HUDEP-2 (cell line): ENCODE measurements around the gene SCARB1.
"Not testable (repeated sequence)": the region's sequence is repeated elsewhere in the genome, so short reads cannot be mapped to it uniquely, and the experiment has no call there.

Experiments used
- DNase-seq, 76 experiments: peaks; one replicate each; lab custom pipeline; 2025; ENCODE audit not compliant: unreplicated experiment in 76 of 76; lab: John Stamatoyannopoulos, UW

The SCARB1 gene, protein sequence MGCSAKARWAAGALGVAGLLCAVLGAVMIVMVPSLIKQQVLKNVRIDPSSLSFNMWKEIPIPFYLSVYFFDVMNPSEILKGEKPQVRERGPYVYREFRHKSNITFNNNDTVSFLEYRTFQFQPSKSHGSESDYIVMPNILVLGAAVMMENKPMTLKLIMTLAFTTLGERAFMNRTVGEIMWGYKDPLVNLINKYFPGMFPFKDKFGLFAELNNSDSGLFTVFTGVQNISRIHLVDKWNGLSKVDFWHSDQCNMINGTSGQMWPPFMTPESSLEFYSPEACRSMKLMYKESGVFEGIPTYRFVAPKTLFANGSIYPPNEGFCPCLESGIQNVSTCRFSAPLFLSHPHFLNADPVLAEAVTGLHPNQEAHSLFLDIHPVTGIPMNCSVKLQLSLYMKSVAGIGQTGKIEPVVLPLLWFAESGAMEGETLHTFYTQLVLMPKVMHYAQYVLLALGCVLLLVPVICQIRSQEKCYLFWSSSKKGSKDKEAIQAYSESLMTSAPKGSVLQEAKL

DNA sequence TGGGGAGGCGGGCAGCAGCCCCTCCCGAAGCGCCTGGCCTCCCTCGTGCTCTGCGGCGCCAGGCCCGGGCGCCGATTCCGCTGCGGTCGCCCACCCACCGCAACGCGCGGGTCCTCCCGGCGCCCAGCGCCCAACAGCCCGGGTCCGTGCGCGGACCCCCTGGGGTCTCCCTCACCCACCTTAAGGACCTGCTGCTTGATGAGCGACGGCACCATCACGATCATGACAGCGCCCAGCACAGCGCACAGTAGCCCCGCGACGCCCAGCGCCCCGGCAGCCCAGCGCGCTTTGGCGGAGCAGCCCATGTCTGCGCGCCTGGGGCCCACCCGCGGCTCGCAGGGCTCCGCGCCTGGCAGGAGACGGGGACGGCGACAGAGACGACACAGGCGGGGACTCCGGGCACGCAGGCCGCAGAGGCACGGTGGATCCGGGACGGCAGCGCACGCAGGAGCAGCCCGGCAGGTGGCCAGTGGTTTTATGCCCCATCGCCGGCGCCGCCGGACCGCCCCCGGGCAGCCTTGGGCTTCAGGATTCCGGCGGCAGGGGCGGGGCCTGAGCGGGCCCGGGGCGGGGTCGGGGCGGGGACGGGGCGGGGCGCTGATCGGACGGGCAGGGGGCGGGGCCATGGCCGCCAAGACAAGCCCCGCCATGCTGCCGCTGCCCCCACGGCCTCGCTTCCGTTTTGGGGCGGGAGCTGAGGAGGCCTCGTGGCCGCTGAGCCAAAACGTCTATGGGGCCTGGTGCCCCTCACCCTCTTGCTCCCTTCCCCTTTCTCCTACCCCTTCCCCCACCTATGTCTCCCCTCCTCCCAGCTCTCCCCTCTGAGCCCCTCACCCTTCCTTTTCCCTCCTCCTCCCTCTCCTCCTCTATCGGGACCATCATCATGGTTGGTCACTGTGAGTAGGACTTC is at the start of gene SCARB1:
Gene SCARB1 (minus strand): TSS at position 449 of the 910 bp plus-strand sequence. CDS start 144 bp downstream, at position 305.
- DNase-seq, result peak in 74 of 76 experiments; percentile 13 to 91 (median 78)

DNA sequence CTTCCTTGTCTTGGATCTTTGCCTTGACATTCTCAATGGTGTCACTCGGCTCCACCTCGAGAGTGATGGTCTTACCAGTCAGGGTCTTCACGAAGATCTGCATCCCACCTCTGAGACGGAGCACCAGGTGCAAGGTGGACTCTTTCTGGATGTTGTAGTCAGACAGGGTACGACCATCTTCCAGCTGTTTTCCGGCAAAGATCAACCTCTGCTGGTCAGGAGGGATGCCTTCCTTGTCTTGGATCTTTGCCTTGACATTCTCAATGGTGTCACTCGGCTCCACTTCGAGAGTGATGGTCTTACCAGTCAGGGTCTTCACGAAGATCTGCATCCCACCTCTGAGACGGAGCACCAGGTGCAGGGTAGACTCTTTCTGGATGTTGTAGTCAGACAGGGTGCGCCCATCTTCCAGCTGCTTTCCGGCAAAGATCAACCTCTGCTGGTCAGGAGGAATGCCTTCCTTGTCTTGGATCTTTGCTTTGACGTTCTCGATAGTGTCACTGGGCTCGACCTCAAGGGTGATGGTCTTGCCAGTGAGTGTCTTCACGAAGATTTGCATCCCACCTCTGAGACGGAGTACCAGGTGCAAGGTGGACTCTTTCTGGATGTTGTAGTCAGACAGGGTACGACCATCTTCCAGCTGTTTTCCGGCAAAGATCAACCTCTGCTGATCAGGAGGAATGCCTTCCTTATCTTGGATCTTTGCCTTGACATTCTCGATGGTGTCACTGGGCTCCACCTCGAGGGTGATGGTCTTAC is 49.0 kb upstream of the SCARB1 start:
- DNase-seq, result not testable (repeated sequence)

DNA sequence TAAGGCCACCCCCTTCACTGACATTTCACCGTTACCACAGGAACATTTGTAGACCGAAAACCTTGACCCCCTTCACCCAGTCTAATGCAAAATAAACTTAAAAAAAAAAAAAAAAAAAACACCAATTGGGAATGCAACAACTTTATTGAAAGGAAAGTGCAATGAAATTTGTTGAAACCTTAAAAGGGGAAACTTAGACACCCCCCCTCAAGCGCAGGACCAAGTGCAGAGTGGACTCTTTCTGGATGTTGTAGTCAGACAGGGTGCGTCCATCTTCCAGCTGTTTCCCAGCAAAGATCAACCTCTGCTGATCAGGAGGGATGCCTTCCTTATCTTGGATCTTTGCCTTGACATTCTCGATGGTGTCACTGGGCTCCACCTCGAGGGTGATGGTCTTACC is 47.9 kb upstream of the SCARB1 start:
- DNase-seq, result not testable (repeated sequence)

DNA sequence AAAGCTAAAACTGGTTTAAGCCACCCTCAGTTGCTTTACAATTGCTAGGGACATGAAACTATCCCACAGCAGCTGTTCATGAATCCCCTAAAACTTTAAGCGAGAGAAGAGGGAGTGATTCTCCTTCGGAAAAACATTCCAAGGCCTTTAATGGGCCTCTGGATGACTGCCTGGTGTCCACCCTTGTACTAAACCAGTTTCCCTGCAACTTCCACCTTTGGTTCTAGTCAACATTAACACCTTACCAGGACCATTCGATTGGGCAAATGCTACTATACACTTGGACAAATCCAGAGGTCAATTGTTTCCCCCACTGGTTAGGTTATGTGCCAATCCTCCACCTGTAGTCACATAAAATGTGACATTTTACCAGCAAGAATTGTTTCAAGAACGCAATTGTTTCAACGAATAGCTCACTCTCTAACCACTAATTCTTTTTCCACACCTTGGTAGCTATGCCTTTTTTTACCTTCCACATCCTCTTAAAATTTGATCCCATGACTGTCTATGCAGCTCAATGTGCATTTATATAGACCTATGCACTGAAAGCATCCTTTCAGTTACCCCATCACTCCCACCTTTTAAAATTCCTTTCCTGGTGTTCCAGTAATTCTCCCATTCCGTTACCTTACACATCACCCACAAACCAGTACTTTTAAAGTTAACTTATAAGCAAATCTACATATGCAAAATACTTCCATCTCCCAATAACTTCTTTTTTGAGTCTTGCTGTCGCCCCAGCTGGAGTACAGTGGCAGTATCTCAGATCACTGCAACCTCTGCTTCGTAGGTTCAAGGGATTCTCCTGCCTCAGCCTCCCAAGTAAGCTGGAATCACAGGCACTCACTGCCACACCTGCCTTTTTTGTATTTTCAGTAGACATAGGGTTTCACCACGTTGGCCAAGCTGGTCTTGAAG is 47.2 kb upstream of the SCARB1 start:
- DNase-seq, result no peak

DNA sequence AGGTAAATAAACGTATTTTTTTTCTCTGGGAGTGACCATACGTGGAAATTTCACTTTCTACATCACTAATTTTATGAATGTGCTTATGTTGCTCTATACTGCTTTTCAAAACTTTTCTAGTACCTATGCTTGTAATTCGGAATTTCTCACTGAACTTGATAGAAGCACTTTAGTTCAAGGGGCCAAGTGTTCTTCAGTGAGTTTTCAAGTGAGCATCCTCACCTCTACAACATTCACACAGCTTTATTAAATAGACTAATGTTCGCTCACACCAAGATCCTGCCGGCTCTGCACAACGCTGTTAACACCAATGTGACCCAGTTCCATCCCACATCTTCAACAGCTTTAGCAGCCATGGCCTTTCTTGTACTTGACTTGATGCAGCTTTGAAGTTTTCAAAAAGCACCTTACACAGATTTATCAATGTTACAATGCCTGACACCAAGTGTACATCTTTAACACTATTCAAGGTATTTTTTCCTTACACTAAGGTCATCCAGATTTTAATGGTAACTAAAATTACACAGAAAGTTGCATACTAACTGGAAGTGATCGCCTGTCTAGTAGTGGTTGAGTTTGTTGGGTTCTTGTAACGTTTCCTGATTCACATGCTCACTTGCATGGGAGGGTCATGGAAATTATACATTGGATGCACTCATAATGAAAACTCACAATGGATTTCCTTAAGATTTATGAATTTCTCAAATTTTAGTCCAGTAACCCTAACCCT is 46.3 kb upstream of the SCARB1 start:
- no peak for DNase-seq

DNA sequence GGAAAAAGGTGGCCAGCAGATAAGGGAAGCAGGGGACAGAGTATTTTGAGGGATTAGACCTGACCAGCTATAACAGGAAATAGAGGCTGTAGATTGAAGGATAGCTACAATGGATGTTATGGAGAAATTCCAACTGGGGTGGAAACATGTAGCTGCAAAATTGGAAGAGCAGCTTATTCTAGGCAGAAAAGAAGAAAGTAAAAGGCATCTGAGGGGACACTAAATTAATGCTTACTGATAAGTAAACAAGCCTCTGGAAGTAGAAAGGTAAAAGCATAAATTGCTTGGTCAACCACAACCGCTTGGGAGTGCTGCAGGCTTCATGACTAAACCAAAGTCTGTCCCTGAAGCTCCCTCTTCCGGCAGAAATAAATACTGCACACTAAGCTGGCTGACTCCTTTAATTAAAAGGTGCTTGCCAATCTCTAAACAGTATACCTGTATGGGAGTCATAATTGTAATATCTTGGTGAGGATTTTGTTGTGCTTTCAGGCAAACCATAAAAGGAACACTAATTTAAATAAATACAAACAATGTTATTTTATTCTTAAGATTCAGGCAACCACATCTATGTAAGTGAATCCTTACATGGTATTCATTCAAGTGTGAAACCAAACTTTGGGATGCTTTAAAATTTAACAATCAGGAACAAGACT is 43.1 kb upstream of the SCARB1 start:
- DNase-seq, result no peak

DNA sequence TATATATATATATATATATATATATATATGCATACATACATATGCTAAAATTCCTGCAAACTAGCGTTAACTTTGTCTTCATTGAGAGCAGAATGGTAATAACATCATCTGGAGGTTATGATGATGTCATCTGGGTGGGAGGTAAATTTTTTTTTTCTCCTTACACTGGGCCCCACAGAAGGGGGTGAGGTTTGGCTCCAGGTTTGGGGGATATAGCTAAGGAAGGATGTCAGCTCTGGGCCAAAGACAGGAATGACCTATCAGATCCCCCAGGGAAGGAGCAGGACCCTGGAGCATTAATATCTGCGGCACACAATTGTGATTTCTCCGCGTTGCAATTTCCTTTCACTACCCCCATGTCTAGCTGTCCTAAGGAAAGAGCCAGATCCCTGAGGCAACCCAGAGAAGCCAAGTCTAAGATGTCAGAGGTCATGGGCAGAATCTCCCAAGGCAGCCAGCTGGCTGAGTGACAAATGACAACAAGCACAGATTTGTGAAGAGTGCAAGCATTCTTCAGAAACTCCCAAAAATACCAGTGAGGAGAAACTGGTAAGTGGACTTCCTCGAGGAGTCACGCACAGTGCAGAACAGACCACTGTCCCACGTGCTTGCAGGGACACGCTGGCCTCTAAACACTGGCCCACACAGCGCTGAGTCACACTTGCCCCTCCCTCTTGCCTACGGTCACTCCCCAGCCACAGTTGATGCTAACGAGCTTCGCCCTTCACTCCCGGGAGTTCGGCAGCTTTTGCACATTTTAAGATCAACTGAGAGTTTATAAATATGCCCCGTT is 40.8 kb upstream of the SCARB1 start:
- DNase-seq, result peak in 66 of 76 experiments; percentile 4 to 79 (median 44)

DNA sequence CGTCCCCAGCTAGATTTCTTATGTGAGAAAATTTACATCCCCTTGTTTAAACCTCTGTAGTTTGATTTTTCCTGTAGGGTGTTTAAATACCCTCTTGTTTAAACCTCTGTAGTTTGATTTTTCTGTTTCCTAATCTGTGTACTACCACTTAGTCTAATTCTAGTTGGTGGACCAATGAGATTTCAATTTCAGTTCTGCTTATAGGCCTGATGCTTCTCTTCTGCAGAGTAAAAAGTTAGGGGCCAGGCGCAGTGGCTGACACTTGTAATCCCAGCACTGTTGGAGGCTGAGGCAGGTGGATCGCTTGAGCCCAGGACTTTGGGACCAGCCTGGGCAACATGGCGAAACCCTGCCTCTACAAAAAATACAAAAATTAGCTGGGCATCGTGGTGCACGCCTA is 39.3 kb upstream of the SCARB1 start:
- no peak for DNase-seq

DNA sequence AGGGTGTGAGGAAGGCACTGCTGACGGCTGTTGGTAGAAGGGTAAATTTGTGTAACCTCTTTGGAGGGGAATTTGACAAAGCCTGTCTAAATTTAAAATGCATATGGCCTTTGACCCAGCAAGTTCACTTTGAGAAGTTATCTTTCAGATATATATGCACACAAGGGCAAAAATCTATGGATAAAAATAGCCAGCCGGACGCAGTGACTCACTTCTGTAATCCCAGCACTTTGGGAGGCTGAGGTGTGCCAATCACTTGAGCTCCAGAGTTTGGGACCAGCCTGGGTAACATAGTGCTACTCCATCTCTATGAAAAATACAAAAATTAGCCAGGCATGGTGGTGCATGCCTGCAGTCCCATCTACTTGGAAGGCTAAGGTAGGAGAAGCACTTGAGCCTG is 37.3 kb upstream of the SCARB1 start:
- no peak for DNase-seq

DNA sequence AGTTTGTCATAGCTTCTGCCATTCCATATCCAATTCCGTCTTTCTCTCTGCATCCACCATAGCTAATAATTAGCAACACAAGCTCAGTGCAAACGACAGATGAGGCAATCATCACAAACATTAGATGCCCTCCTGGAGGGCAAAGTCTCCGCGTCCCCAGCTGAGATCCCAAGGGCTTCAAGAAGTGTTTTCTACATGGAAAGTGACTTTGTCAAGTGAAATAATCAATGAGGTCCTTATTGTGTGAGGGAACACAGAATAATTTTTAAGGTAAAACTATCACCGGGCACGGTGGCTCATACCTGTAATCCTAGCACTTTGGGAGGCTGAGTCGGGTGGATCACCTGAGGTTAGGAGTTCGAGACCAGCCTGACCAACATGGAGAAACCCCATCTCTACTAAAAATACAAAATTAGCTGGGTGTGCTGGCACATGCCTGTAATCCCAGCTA is 36.7 kb upstream of the SCARB1 start:
- DNase-seq, result not testable (repeated sequence)

DNA sequence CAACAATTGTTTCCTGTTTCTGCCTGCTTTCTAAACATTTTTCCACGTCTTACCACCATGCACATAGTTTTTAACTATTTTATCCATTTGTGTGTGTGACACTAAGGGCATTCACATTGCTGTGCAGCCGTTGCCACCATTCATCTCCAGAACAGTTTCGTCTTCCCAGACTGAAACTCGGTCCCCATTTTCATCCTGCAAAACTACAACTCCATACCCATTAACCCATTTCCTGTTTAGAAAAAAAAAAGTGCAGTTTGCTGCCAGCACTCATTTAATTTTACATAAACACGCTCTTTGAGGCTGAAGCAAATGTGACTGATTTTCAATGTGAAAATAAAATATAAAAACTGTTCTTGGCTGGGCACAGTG is 35.2 kb upstream of the SCARB1 start:
- no peak for DNase-seq

DNA sequence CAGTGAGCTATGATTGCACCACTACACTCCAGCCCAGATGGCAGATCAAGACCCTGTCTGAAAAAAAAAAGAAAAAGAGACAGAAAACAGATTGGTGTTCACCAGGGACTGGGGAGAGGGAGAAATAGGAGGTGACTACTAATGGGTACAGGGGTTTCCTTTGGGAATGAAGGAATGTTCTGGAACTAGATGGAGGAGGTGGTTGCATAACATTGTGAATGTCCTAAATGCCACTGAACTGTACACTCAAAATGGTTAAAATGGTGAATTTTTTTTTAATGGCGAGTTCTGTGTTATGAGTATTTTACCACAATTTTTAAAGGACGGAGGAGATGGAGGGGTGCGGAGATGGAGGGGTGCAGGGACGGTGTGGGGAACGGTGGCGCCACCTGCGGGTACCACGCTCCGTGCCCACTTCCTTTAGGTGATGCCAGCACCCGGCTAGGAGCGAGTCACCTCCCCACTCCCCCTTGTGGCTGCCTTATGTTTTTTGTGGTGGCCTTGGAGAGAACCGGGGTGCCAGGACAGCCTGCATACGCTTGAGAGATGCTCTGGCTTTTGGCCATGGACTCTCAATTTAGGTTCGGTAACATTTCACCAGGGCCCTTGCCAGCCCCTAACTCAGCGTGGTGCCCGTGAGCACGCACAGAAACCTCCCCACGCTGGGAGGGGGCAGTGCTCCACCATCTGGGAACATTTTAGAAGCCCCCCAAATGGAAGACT is 34.7 kb upstream of the SCARB1 start:
- DNase-seq, result peak in 68 of 76 experiments; percentile 6 to 80 (median 57)

DNA sequence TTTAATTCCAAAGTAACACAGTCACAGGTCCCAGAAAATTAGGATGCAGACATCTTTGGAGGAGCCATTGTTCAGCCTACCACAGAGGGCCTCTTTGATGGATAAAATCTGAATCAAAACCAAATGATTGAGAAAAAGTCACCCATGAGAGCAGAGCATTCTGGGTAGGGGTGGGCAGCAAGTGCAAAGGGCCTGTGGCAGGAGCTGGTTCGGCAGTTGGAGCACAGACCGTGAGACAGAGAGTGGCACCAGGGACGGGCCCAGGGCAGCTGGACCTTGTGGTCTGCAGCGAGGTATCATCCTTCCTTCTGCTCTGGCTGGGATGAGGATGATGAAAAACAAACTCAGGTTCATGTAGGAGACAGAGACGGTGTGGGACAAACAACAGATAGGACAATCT is 32.8 kb upstream of the SCARB1 start:
- no peak for DNase-seq

DNA sequence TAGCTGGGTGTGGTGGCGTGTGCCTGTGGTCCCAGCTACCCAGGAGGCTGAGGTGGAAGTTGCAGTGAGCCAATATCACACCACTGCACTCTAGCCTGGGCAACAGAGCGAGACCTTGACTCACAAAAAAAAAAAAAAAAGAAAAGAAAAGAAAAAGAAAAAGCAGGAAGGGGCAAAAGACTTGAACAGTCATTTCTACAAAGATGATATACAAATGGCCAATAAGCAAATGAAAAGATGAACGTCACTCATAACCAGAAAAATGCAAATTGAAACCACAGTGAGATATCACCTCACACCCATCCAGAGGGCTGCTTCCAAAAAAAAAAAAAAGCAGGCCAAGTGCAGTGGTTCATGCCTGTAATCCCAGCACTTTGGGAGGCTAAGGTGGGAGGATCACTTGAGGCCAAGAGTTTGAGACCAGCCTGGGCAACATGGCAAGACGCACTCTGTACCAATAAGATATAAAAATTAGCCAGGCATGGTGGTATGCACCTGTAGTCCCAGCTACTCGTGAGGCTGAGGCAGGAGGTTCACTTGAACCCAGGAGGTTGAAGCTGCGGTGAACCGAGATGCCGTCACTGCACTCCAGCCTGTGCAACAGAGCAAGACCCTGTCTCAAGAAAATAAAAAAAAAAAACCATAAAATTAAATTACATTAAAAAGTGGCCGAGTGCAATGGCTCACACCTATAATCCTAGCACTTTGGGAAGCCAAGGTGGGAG is 30.3 kb upstream of the SCARB1 start:
- no peak for DNase-seq

DNA sequence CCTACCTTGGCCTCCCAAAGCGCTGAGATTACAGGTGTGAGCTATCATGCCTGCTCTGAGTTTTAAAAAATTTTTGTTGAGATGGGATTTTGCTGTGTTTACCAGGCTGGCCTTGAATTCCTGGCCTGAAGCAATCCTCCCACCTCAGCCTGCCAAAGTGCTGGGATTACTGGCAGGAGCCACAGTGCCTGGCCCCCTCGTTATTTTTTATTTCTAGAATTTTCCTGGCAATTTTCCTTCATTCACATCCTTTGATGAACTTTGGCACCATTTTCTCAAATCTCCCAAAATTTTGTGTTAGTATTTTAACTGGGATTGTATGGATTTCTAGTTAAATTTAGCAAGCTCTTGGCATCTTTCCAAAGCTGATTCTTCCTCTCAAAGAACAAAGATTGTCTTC is 24.6 kb upstream of the SCARB1 start:
- no peak for DNase-seq

DNA sequence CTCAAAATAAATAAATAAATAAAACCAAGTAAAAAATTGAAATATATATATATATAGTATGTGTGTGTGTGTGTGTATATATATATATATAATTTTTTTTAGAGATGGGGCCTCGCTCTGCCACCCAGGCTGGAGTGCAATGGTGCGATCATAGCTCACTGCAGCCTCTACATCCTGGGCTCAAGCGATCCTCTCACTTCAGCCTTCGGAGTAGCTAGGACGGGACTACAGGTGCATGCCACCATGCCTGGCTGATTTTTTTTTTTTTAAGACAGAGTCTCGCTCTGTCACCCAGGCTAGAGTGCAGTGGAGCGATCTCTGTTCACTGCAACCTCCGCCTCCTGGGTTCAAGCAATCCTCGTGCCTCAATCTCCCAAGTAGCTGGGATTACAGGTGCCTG is 24.1 kb upstream of the SCARB1 start:
- not testable (repeated sequence) for DNase-seq
